Measurements from ENCODE around the gene KRTAP1-5.
"Not testable (repeated sequence)": the region's sequence is repeated elsewhere in the genome, so short reads cannot be mapped to it uniquely, and the experiment has no call there.

The KRTAP1-5 gene, protein sequence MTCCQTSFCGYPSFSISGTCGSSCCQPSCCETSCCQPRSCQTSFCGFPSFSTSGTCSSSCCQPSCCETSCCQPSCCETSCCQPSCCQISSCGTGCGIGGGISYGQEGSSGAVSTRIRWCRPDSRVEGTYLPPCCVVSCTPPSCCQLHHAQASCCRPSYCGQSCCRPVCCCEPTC

DNA sequence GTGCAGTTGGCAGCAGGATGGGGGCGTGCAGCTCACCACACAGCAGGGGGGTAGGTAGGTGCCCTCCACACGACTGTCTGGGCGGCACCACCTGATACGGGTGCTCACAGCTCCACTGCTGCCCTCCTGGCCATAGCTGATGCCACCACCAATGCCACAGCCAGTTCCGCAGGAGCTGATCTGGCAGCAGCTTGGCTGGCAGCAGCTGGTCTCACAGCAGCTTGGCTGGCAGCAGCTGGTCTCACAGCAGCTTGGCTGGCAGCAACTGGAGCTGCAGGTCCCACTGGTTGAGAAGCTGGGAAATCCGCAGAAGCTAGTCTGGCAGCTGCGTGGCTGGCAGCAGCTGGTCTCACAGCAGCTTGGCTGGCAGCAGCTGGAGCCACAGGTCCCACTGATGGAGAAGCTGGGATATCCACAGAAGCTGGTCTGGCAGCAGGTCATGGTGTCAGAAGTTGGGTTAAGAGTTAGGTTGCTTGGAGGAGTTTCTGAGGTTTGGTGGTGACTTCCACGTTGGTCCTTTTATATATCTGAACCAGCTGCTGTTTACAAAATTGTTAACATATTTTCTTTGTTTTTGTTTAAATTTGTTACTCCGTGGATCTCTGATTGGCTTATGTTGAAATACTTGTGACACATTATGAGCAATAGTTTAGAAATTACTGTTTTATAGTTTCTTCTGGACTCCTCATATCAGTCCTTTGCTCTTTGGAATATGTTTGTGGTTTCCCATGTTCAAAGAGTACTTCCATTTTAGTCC lies at the start of gene KRTAP1-5:
Gene KRTAP1-5 (minus strand): TSS at position 494 of the 757 bp plus-strand sequence. CDS start 53 bp downstream, at position 441.
- peak; percentile 56 to 64 for DNase-seq (ENCODE audit: low read depth in 2 of 2)

DNA sequence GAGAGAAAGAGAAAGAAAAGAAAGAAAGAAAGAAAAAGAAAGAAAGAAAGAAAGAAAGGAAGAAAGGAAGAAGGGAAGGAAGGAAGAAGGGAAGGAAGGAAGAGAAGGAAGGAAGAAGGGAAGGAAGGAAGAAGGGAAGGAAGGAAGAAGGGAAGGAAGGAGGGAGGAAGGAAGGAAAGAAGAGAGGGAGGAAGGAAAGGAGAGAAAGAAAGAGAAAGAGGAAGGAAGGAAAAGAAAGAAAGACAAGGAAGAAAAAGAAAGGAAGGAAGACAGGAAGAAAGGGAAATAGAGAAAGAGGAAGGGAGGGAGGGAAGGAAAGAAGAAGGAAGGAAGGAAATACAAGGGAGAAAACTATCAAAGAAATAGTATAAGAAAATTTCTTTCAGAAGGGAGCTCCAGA lies 49.8 kb upstream of the KRTAP1-5 start:
- no peak for DNase-seq (ENCODE audit: low read depth in 2 of 2)

DNA sequence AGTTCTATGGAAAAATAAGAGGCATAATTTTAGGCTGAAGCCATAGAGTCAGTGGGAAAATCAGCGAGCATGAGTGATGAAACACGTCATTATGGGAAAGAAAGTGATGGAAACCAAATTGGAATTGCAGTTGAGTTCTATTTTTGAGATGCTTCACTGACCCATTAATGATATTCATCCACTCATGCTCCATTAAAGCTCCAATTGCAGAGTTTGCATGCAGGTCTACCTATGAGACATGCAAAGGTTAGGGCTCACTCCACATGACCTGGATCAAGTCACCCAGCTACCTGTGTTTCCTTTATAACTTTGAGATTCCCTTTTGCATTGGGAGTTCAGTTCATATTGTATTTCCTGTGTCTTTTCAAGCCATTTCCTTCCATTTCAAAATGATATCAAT lies 46.7 kb upstream of the KRTAP1-5 start:
- no peak for DNase-seq (ENCODE audit: low read depth in 2 of 2)

DNA sequence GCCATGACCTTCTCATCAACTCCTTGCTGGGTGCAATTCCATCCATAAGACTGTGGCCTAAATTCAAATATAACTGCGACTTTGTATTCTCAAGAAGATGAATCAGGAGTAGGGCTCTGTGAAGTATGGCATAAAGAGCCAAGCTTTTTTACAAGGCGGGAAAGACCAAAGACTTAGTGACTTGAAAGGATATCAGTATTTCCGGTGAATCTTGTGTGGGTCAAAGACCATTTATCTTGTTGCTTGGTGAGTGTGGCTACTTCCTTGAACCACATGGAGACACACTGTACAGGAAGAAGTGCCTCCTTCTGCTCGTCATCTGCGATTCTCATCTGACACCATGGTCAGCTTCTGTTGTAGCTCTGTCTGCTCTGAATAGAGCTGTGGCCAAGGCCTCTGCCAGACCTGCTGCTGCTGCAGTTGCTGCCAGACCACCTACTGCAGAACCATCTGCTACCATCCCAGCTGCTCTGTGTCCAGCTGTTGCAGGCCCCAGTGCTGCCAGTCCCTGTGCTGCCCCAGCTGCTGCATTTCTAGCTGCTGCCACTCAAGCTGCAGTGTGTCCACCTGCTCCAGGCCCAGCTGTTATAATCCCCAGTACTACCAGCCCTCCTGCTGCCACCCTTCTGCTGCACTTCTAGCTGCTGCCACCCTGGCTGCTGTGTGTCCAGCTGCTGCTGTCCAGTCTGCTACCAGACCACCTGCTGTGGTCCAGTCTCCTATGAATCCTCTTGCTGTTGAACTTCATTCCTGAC lies 44.8 kb upstream of the KRTAP1-5 start:
- no peak for DNase-seq (ENCODE audit: low read depth in 2 of 2)

DNA sequence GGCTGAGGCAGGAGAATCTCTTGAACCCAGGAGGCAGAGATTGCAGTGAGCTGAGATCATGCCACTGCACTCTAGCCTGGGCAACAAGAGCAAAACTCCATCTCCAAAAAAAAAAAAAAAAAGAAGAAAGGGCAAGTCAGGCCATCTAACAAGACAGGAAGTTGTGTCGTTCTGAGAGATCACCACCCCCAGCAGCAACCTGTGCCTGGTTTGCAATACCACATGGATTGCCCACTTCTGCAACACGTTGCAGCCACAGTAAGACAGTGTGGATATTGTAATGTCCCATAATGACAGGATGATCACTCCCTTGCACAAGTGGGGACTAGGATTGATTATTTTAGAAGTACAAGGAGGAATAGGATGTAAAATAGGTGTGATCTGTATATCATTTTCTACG lies 42.0 kb upstream of the KRTAP1-5 start:
- DNase-seq (ENCODE audit: low read depth in 2 of 2): no peak

DNA sequence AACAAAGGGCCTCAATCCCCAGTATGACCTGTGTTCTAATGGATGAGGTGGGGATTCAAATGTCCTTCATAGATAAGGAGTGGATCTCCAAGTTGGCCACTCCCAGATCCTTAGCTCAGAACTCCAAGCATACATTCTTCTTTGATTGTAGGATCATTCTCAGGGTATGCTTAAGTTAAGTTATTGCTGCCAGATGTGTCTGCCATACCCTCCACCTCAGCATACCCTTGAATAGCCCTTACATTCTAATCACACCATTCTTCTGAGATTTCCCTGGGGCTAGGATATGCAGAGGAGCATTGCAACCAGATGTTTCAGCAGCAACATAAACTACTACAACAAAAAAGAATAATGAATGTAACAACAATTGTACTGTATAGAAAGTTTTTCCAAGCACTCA lies 40.3 kb upstream of the KRTAP1-5 start:
- peak; percentile 75 to 77 for DNase-seq (ENCODE audit: low read depth in 2 of 2)

DNA sequence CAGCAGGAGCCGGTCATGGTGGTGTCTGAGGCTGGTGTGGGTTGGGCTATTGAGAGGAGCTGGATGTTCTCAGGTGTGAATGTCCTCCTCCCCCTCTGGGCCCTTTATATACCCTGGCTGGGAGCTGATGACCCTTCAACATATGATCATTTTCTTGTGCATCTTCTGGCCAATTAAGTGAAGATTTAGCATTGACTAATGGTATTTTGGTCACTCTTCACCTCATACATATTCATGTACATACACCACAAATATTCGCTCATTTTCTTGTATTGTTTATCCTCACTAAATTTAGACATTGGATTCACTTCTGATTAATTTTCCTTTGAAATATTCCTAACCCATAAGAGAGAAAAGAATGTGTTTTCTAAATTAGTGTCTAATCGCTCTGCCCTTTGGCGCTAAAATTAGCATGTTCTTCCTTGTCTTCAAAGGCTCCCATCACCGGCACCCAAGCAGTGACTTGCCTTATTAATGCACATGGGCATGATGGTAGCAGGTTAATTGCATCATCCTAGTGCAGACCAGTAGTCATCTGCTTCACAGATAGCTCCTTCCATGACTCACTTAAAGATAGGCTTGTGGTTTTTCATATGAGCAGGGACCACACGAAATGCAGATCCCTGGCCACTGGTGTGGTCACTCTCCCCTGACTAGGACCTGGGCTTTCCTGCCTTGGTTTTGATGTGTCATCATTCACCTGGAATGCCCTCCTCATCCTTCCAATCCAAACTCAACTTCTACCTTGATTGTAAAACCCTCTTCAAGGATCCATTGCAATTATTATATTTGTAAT lies 39.0 kb upstream of the KRTAP1-5 start, which contains the start of gene KRTAP2-4:
Gene KRTAP2-4 (minus strand): TSS at position 51 of the 796 bp plus-strand sequence. CDS start 34 bp downstream, at position 17.
- DNase-seq (ENCODE audit: low read depth in 2 of 2): peak; percentile 59 to 66

DNA sequence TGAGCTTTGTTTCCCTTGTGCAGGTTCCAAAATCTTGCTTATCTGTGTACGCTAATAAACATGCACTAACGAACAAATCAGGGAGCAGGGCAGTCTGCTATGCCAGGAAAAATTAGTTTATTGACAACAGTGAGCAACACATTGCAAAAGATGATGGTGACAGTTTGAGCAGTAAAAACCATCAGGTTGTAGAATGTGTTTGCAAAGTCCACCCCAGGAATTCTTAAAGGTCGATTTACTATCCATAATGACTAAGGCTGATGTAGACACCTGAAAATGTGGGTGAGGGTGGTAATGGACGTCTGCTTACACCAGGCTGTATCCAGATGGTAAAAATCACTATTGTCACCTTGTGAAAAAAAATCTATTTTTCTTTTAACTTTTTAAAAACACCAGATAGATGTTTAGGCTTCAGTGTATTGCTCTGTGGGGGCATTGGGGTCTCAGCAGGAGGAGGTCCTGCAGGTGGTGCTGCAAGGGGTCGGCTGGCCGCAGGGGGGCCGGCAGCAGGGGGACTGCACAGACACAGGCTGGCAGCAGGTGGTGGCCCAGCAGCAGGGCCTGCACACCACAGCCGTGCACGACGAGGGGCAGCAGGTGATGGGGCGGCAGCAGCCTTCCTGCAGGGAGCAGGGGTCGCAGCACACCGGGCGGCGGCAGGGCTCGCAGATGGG lies 38.1 kb upstream of the KRTAP1-5 start:
- DNase-seq (ENCODE audit: low read depth in 2 of 2): not testable (repeated sequence)

DNA sequence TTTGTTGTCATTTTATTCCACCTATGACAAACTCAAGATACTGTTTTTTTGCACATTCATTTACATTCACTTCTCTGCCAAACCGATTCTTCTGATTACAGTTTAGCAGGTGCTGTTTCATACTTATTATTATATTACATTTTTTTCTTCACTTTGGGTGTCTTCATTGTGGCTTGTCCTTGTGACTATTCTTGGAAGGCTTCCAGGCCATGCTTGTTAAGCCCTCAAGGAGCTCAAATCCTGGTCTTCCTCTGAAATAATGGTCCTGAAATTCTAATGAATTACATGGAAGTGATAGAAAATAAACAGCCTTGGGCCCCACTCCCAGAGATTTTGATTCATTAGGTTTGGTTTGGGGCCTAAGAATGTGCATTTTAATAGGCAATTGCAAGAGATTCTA lies 37.3 kb upstream of the KRTAP1-5 start:
- no peak for DNase-seq (ENCODE audit: low read depth in 2 of 2)

DNA sequence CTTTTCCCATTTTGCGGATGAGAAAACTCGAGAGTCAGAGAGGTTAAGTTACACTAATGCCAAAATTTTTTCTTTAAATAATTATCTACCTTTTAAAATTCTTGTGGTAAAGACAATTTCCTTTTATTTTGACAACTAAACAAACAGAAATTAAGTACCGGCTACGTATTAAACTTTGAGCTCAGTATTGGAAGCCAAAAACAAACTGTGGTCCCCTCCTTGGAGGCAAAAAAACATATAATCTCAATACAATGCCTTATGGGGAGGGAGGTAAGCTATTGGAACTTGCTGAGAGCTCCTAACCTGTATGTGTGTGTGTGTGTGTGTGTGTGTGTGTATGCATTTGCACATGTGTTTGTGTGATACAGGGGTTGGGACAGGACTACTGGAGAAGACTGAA lies 36.4 kb upstream of the KRTAP1-5 start:
- DNase-seq (ENCODE audit: low read depth in 2 of 2): no peak

DNA sequence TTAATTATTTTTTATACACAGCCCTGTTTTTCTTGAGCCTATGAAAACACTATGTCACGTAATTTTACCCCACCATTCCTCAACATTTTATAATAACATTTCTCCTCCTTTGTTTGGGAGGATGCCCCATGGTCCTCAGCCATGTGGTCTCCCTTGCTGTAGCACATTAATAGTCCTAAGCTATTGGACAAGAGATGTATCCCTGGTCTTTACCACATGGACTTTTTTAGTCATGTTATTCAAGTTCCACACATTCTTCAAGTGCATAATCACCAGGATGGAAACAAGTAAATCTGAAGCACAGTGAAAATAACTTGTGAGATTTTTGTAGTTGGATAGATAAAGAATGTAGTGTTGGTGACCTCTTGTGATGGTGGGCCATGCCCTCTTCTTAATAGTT lies 35.0 kb upstream of the KRTAP1-5 start:
- peak; percentile 95 to 96 for DNase-seq (ENCODE audit: low read depth in 2 of 2)

DNA sequence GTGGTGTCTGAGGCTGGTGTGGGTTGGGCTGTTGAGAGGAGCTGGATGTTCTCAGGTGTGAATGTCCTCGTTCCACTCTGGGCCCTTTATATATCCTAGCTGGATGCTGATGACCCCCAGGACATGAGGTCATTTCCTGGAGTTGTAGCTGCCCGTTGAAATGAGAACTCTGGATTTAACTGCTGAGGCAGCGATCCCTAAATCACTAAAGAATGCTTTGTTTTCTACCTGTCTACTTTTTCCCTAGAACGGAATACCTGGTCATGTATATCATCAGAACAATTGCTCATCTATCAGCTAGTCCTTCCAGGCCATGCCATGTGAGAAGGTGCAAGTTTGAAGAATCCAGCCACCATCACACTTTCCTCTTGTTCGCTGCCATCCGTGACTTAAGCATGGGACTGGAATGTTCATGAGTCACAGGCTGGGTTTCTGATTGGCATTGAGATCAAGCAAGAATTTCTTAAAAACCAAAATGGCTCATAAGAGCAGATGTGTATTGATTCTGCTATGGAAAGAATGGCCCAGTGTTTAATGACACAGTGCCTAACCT lies 33.1 kb upstream of the KRTAP1-5 start, which contains the start of gene KRTAP2-3:
Gene KRTAP2-3 (minus strand): TSS at position 63 of the 553 bp plus-strand sequence. CDS start 64 bp downstream, outside the sequence.
- DNase-seq (ENCODE audit: low read depth in 2 of 2): peak; percentile 86

DNA sequence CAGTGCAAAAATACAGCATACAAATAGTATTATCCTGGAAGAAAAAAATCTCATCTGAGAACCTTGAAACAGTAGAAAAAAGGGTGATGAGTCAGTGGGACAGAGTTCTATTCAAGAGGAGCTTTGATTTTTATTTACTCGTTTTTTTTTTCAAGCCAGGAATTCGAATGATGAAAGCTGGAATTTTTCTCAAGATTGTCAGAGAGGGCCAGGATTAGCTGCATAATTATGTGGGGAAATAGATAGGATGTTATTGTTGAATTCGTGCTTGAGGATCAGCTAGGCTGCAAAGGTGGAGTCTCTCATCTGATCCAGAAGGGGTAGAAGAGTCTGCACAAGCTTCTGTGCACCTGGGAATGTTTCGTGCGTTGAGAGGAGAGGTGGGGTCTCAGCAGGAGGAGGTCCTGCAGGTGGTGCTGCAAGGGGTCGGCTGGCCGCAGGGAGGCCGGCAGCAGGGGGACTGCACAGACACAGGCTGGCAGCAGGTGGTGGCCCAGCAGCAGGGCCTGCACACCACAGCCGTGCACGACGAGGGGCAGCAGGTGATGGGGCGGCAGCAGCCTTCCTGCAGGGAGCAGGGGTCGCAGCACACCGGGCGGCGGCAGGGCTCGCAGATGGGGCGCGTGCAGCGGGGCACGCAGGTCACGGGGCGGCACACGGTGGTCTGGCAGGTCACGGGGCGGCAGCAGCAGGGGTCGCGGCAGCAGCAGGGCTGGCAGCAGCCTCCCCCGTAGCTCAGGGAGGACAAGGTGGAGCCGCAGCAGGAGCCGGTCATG lies 32.5 kb upstream of the KRTAP1-5 start:
- peak; percentile 82 to 84 for DNase-seq (ENCODE audit: low read depth in 2 of 2)

DNA sequence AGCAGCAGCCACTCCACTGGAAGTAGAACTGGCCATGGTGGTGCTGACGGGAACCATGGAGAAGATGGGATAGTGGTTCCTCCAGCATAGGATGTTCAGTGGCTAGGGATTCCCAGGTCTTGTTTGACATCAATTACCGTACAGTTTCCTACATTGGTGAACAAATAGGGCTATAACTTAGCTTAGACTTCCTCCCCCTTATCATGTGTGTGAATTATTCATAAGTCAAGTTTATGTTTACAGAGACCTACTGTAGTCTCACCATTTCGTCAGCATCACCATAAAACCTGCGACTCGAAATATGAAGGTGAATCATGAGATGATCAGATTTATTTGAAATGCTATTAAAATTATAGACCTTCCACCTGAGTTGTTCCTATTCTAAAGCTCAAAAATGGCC lies 31.7 kb upstream of the KRTAP1-5 start:
- no peak for DNase-seq (ENCODE audit: low read depth in 2 of 2)

DNA sequence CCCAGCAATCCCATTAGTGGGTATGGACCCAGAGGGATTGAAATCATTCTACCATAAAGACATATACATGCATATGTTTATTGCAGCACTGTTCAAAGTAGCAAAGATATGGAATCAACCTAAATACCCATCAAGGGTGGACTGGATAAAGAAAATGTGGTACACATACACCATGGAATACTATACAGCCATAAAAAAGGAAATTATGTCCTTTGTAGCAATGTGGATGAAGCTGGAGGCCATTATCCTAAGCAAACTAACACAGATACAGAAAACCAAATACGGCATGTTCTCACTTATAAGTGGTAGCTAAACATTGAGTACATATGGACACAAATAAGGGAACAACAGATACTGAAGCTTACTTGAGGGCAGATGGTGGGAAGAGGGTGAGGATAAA lies 30.5 kb upstream of the KRTAP1-5 start:
- no peak for DNase-seq (ENCODE audit: low read depth in 2 of 2)

DNA sequence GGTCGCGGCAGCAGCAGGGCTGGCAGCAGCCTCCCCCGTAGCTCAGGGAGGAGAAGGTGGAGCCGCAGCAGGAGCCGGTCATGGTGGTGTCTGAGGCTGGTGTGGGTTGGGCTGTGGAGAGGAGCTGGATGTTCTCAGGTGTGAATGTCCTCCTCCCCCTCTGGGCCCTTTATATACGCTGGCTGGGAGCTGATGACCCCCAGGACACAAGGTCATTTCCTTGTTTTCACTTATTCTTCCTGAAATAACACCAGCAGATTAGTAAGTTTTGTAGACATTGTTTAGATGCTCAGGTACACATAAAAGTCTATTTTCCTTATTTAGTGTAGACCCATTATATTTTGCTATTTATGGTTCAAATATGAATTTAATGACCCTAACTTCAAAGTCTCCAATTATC lies 28.1 kb upstream of the KRTAP1-5 start, which contains the start of gene KRTAP2-2:
Gene KRTAP2-2 (minus strand): TSS at position 101 of the 400 bp plus-strand sequence. CDS start 19 bp downstream, at position 82.
- DNase-seq (ENCODE audit: low read depth in 2 of 2): not testable (repeated sequence)

DNA sequence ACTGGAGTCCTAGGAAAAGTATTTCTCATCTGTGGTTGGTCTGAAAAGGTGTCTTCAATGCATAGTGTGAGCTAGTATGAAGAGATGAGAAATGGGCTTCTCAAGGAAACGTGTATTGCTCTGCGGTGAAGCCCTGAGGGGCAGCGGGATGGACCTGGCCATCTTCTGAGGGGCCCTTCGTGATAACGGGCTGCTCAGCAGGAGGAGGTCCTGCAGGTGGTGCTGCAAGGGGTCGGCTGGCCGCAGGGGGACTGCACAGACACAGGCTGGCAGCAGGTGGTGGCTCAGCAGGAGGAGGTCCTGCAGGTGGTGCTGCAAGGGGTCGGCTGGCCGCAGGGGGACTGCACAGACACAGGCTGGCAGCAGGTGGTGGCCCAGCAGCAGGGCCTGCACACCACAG lies 27.5 kb upstream of the KRTAP1-5 start:
- DNase-seq (ENCODE audit: low read depth in 2 of 2): not testable (repeated sequence)

DNA sequence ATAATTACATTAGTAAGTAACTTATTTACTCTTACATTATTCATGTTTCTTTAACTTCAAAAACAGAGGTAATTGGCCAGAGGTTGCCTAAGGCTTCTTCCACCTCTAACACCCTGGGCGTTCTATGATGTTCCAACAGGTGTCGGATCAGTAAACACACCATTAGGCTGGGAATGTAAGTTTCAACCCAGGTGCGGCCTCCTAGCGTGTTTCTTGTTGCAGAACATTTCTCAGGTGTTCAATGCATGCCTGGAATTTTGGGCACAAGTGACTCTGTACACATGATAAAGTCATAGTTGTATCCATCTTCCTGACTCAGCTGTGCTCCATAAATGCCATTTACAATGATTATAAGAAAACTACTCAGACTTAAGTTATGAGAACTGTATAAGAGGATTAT lies 27.0 kb upstream of the KRTAP1-5 start:
- no peak for DNase-seq (ENCODE audit: low read depth in 2 of 2)

DNA sequence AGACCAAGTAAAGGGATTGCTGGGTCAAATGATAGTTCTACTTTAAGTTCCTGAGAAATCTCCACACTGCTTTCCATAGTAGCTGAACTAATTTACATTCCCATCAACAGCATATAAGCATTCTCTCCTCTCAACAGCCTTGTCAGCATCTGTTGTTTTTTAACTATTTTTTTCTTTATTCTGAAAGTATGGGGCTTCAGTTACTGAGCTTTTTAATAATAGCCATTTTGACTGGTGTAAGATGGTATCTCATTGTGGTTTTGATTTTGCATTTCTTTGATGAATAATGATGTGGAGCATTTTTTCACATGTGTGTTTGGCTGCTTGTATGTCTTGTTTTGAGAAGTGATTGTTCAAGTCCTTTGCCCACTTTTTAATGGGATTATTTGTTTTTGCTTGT lies 25.6 kb upstream of the KRTAP1-5 start:
- peak; percentile 43 to 46 for DNase-seq (ENCODE audit: low read depth in 2 of 2)

DNA sequence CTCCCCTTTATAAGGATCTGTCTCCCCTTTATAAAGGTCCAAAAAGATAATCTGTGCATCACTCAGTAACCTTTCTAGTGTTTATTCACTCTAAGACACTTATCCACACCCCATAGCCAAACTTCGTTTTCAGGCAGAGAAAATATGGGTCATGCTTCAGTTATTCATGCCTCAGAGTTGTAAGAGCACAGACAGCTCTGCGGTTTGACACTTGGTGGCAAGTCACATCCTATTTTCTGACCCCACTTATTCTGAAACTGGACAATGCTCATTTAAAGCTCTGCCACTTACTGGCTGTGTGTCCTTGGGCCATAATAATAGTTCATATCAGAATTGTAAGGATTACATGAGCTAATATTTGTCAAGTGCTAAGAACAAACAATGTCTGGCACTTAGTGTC lies 22.1 kb upstream of the KRTAP1-5 start:
- no peak for DNase-seq (ENCODE audit: low read depth in 2 of 2)
